HG03135 (cell line): ENCODE data around the gene PFN1.

ENCODE experiments used
- ATAC-seq: cut with Tn5 transposase; IDR thresholded peaks from one replicate; pipeline ENCODE4 v1.9.1; 2021; ENCODE audit warnings: mild to moderate bottlenecking, moderate library complexity; ENCODE audit not compliant: unreplicated experiment

Gene PFN1

GRCh38 chr17:4898351-4898750 is 50.0 kb downstream of the PFN1 start:
- no peak for ATAC-seq

DNA sequence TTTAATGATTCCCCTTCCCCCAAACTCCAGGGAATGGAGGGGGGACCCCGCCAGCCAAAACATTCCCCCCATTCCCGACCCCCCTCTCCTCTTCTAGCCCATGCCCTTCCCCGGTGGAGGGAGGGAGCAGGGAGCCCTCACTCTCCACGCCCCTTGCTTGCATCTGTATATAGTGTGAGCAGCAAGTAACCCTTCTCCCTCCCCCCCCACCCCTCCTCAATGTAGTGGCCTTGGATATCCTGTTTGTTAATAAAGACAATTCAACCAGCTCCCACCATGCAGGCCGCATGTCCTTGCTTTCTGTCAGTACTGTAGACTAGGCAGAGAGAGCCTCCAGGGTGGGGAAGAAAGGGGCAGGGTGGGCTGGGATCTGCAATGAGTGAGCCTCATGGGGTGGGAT is 50.5 kb downstream of the PFN1 start:
- ATAC-seq, result no peak

GRCh38 chr17:4897198-4897687 is 51.1 kb downstream of the PFN1 start:
- ATAC-seq, result no peak

- no peak for ATAC-seq
Observed at GRCh38 chr17:4896332-4897197, 51.8 kb downstream of the PFN1 start.

DNA sequence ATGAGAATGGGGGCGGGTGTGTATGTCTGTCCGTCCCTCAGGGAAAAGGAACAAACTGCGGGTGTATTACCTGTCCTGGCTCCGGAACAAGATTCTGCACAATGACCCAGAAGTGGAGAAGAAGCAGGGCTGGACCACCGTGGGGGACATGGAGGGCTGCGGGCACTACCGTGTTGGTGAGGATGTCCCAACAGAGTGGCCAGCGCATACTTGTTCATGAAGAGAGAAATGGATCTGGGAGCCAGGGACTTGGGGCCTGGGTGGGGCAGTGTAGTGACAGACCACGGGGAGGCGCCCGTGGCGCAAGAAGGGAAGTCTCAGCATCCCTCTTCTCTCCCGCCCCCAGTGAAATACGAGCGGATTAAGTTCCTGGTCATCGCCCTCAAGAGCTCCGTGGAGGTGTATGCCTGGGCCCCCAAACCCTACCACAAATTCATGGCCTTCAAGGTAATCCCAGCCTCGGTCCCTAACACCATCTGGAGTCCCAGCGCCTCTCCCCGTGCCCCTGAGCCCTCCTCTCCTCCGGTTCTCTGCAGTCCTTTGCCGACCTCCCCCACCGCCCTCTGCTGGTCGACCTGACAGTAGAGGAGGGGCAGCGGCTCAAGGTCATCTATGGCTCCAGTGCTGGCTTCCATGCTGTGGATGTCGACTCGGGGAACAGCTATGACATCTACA is 52.5 kb downstream of the PFN1 start:
- ATAC-seq, result no peak
